Activated CD8-positive, alpha-beta T cell treated with anti-CD3 and anti-CD28 coated beads, Interleukin-2, amount 10 ng/mL, durations not matched to agents 7 days and 5 days (primary cell): Measurements from ENCODE around the gene APPBP2. TPM values are rescaled to one million over a fixed set of nuclear protein-coding genes. Genes with fewer than 3 reads are reported as not detected.

Experiments used
- ATAC-seq: fragments of 150-1000 bp; cut with Tn5 transposase; one replicate; pipeline ENCODE4 v1.10.0; 2021; ENCODE audit warnings: moderate library complexity
- CTCF ChIA-PET: fragments of 350-600 bp; sonication (Branson Sonifier 250); formaldehyde crosslinking; loops from one replicate; lab custom pipeline; 2021; ENCODE audit warnings: antibody characterized with exemption; lab: Charles Lee
- POLR2A ChIA-PET: fragments of 350-600 bp; sonication (Branson Sonifier 250); formaldehyde crosslinking; loops from one replicate; lab custom pipeline; 2021; ENCODE audit warnings: antibody characterized with exemption; lab: Charles Lee
- DNase-seq: peaks from one replicate; pipeline ENCODE4 v3.0.0-alpha.2; 2020
- H3K27ac Mint-ChIP-seq: one replicate; pipeline ENCODE4 v1.8.0; 2021; ENCODE audit warnings: mild to moderate bottlenecking, mixed read lengths
- H3K27me3 Mint-ChIP-seq: one replicate; pipeline ENCODE4 v1.8.0; 2021; ENCODE audit warnings: low read depth, mixed read lengths
- H3K36me3 Mint-ChIP-seq: one replicate; pipeline ENCODE4 v1.8.0; 2021; ENCODE audit warnings: low read depth, mixed read lengths
- H3K4me1 Mint-ChIP-seq: one replicate; pipeline ENCODE4 v1.8.0; 2021; ENCODE audit warnings: low read depth, mixed read lengths
- H3K4me3 Mint-ChIP-seq: one replicate; pipeline ENCODE4 v1.8.0; 2021; ENCODE audit warnings: mild to moderate bottlenecking, mixed read lengths
- H3K9me3 Mint-ChIP-seq: one replicate; pipeline ENCODE4 v1.8.0; 2022; ENCODE audit warnings: mixed read lengths; ENCODE audit not compliant: insufficient read depth
- total RNA-seq, 2 experiments: library from RNA; stranded (reverse); gene quantifications; one replicate each; pipeline ENCODE4 v1.2.3, GENCODE V29; 2021

Gene APPBP2
- 10 to 100 TPM; 25.9 to 27.2 TPM for total RNA-seq

- DNase-seq: peak; percentile 80
- peak within 1 kb of the TSS; percentile 95 for H3K4me3 Mint-ChIP-seq
- H3K27me3 Mint-ChIP-seq: peaks cover 2% of the 10 kb centered on the region
- ATAC-seq: peak; percentile 90
- peak within 1 kb of the TSS; percentile 94 for H3K27ac Mint-ChIP-seq
- ChIA-PET CTCF (interaction anchor here (0.6 to 1.4 kb wide), 5 partner anchors 8 to 327 kb away, joined by 3 to 6 read pairs (median 3); no protein-coding TSS in a partner anchor), POLR2A (interaction anchor here (1.0 kb wide), 1 partner anchor 74 kb away, joined by 7 read pairs; the partner anchor contains the start of gene PPM1D)
- H3K36me3 Mint-ChIP-seq: peaks cover 7% of the 10 kb centered on the region
- peaks cover 30% of the 10 kb centered on the region for H3K4me1 Mint-ChIP-seq
- H3K9me3 Mint-ChIP-seq: no peaks in the 10 kb centered on the region
These were observed at the start of gene APPBP2 for GRCh38 chr17:60525685-60526514. Gene APPBP2 (minus strand): TSS chr17:60526242. CDS start chr17:60525931, 311 bp downstream.

- ChIA-PET POLR2A (no interaction called here), CTCF (interaction anchor here (0.7 kb wide), 1 partner anchor 82 kb away, joined by 3 read pairs; no protein-coding TSS in a partner anchor)
- Mint-ChIP-seq H3K27me3 (peaks cover 22% of the 10 kb centered on the region), H3K9me3 (no peaks in the 10 kb centered on the region), H3K4me3 (no peak overlapping the region), H3K27ac (no peak overlapping the region), H3K4me1 (peaks cover 9% of the 10 kb centered on the region), H3K36me3 (no peaks in the 10 kb centered on the region)
- ATAC-seq (no peak), DNase-seq (no peak)
These were observed 47.4 kb upstream of the APPBP2 start for GRCh38 chr17:60573236-60574051.

GRCh38 chr17:60565233-60565632 lies 39.2 kb upstream of the APPBP2 start:
- Mint-ChIP-seq H3K27me3 (peaks cover 3% of the 10 kb centered on the region), H3K9me3 (no peaks in the 10 kb centered on the region), H3K27ac (no peak overlapping the region), H3K4me1 (no peaks in the 10 kb centered on the region), H3K36me3 (no peaks in the 10 kb centered on the region), H3K4me3 (no peak overlapping the region)
- DNase-seq (no peak), ATAC-seq (no peak)
- ChIA-PET POLR2A (interaction anchor here (0.8 to 1.0 kb wide), 3 partner anchors 10 to 35 kb away, joined by 3 to 4 read pairs (median 3); partner anchors contain the start of gene PPM1D), CTCF (interaction anchor here (1.0 kb wide), 1 partner anchor 39 kb away, joined by 3 read pairs; no protein-coding TSS in a partner anchor)

- DNase-seq (no peak), ATAC-seq (no peak)
- ChIA-PET POLR2A (no interaction called here), CTCF (no interaction called here)
- Mint-ChIP-seq H3K27me3 (peaks cover 3% of the 10 kb centered on the region), H3K4me1 (no peaks in the 10 kb centered on the region), H3K4me3 (no peak overlapping the region), H3K9me3 (no peaks in the 10 kb centered on the region), H3K36me3 (no peaks in the 10 kb centered on the region), H3K27ac (no peak overlapping the region)
These were observed 37.7 kb upstream of the APPBP2 start for GRCh38 chr17:60563743-60564142.

- ChIA-PET CTCF (interaction anchor here (1.2 kb wide), 1 partner anchor 9 kb away, joined by 5 read pairs; no protein-coding TSS in a partner anchor), POLR2A (interaction anchor here (0.6 kb wide), 1 partner anchor 164 kb away, joined by 3 read pairs; no protein-coding TSS in a partner anchor)
- Mint-ChIP-seq H3K4me3 (no peak overlapping the region), H3K9me3 (peaks cover 4% of the 10 kb centered on the region), H3K4me1 (no peaks in the 10 kb centered on the region), H3K36me3 (no peaks in the 10 kb centered on the region), H3K27ac (no peak overlapping the region), H3K27me3 (peaks cover 3% of the 10 kb centered on the region)
- DNase-seq (no peak), ATAC-seq (no peak)
These were observed 36.4 kb upstream of the APPBP2 start for GRCh38 chr17:60562421-60562820.

GRCh38 chr17:60560860-60561257 lies 34.8 kb upstream of the APPBP2 start:
- Mint-ChIP-seq H3K9me3 (peaks cover 7% of the 10 kb centered on the region), H3K27ac (no peak overlapping the region), H3K4me3 (no peak overlapping the region), H3K36me3 (no peaks in the 10 kb centered on the region), H3K4me1 (no peaks in the 10 kb centered on the region), H3K27me3 (peaks cover 3% of the 10 kb centered on the region)
- DNase-seq: no peak
- ChIA-PET POLR2A (no interaction called here), CTCF (no interaction called here)
- ATAC-seq: no peak

- H3K4me1 Mint-ChIP-seq: no peaks in the 10 kb centered on the region
- H3K27ac Mint-ChIP-seq: no peak overlapping the region
- H3K9me3 Mint-ChIP-seq: peaks cover 7% of the 10 kb centered on the region
- ChIA-PET POLR2A (interaction anchor here (0.7 kb wide), 1 partner anchor 12 kb away, joined by 3 read pairs; no protein-coding TSS in a partner anchor), CTCF (no interaction called here)
- ATAC-seq (no peak), DNase-seq (no peak)
- peaks cover 3% of the 10 kb centered on the region for H3K27me3 Mint-ChIP-seq
- H3K36me3 Mint-ChIP-seq: no peaks in the 10 kb centered on the region
- no peak overlapping the region for H3K4me3 Mint-ChIP-seq
These were observed 34.2 kb upstream of the APPBP2 start for GRCh38 chr17:60559995-60560859.

GRCh38 chr17:60559659-60559994 lies 33.6 kb upstream of the APPBP2 start:
- Mint-ChIP-seq H3K36me3 (no peaks in the 10 kb centered on the region), H3K27ac (no peak overlapping the region), H3K4me3 (no peak overlapping the region), H3K9me3 (peaks cover 7% of the 10 kb centered on the region), H3K27me3 (peaks cover 3% of the 10 kb centered on the region), H3K4me1 (no peaks in the 10 kb centered on the region)
- ChIA-PET CTCF (no interaction called here), POLR2A (interaction anchor here (0.7 kb wide), 1 partner anchor 11 kb away, joined by 3 read pairs; no protein-coding TSS in a partner anchor)
- DNase-seq (no peak), ATAC-seq (no peak)

- H3K27me3 Mint-ChIP-seq: no peaks in the 10 kb centered on the region
- H3K27ac Mint-ChIP-seq: no peak overlapping the region
- DNase-seq: no peak
- ChIA-PET CTCF (interaction anchor here (5.0 kb wide), 1 partner anchor 12 kb away, joined by 16 read pairs; no protein-coding TSS in a partner anchor), POLR2A (no interaction called here)
- no peak for ATAC-seq
- no peaks in the 10 kb centered on the region for H3K36me3 Mint-ChIP-seq
- H3K4me3 Mint-ChIP-seq: no peak overlapping the region
- H3K4me1 Mint-ChIP-seq: no peaks in the 10 kb centered on the region
- H3K9me3 Mint-ChIP-seq: peaks cover 11% of the 10 kb centered on the region
These were observed 31.8 kb upstream of the APPBP2 start for GRCh38 chr17:60557805-60558204.

GRCh38 chr17:60555786-60556185 lies 29.7 kb upstream of the APPBP2 start:
- ChIA-PET CTCF (interaction anchor here (5.0 kb wide), 1 partner anchor 14 kb away, joined by 16 read pairs; no protein-coding TSS in a partner anchor), POLR2A (no interaction called here)
- H3K4me1 Mint-ChIP-seq: no peaks in the 10 kb centered on the region
- H3K4me3 Mint-ChIP-seq: no peak overlapping the region
- peaks cover 12% of the 10 kb centered on the region for H3K9me3 Mint-ChIP-seq
- no peaks in the 10 kb centered on the region for H3K36me3 Mint-ChIP-seq
- H3K27ac Mint-ChIP-seq: no peak overlapping the region
- no peak for DNase-seq
- no peak for ATAC-seq
- H3K27me3 Mint-ChIP-seq: no peaks in the 10 kb centered on the region
